Measurements from ENCODE around the gene PLAA. TPM values are rescaled to one million over a fixed set of nuclear protein-coding genes. Genes with fewer than 3 reads are reported as not detected.

The PLAA gene
- total and polyA plus RNA-seq, 2 donors: 19.0 to 28.2 TPM

DNA sequence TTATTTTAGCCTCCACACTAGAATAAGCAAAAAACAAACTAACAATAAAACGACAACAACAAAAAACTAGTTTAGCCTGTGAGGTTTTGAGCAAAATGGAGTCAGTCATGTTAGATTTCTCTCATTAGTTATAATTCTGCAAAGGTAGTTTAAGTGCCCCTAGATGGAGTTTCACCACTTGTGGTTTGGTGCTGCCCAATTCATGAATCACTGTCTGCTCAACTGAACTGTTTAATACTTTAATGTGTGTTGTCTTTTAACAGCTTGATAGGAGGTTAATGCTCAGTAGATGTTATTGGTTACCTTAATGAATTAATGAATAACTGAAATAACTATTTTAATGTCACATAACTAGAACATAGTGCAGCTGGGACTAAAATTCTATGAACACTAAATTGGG is 3.5 kb upstream of the PLAA start:
- no peak overlapping the region for H3K27ac ChIP-seq (ENCODE audit: low read depth)
- no peak for DNase-seq (ENCODE audit: extremely low spot score)
- H3K4me3 ChIP-seq (ENCODE audit: low read depth, low read length): no peak overlapping the region
- H3K36me3 ChIP-seq (ENCODE audit: insufficient read depth): no peaks in the 10 kb centered on the region
- no peaks in the 10 kb centered on the region for H3K4me1 ChIP-seq (ENCODE audit: insufficient read depth)
- 92% methylated on average over 1 of the region's 1 CpG for WGBS

DNA sequence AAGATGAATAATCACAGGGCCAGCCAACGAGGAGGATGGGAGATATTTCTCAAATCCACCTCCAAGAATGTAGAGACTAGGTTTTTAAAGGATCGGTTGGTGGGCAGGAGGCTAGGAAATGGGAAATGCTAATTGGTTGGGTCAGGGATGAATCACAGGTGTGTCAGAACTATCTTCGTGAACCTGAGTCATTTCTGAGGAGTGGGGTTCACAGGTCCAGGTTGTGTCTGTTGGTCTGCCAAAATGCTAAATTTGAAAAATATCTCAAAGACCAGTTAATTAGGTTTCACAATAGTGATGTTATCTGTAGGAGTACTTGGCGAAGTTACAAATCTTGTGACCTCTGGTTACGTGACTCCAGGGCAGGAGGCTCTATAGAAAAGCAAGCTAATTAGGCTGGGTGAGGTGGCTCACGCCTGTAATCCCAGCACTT is 2.6 kb upstream of the PLAA start:
- Histone ChIP-seq H3K27ac (ENCODE audit: low read depth) (no peak overlapping the region), H3K4me3 (ENCODE audit: low read depth, low read length) (no peak overlapping the region), H3K4me1 (ENCODE audit: insufficient read depth) (peaks cover 2% of the 10 kb centered on the region), H3K36me3 (ENCODE audit: insufficient read depth) (no peaks in the 10 kb centered on the region)
- 74% methylated on average over 6 of the region's 6 CpGs for WGBS
- DNase-seq (ENCODE audit: extremely low spot score): no peak

DNA sequence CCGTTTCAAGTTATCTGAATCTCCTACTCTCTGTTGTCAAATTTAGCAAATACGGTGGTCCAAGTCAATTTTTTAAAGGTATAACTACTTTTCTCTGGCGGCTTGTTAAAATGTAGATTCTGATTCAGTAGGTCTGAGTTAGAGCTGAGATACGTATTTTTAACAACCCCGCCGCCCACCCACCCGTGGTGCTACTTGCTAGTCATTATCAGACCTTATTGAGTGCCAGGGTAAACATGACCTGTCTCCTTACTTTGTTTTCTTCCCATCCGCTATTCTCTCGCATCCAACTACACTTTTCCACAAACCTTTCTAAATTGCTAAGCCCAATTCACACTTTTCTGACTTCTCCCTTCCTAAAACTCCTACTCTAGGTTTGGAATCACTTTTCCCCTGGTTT is 694 bp upstream of the PLAA start:
- no peak overlapping the region for H3K27ac ChIP-seq (ENCODE audit: low read depth)
- no peak for DNase-seq (ENCODE audit: extremely low spot score)
- WGBS: under 1% methylated on average over 9 of the region's 9 CpGs
- peaks cover 2% of the 10 kb centered on the region for H3K36me3 ChIP-seq (ENCODE audit: insufficient read depth)
- peaks cover 4% of the 10 kb centered on the region for H3K4me1 ChIP-seq (ENCODE audit: insufficient read depth)
- peak overlapping the region; percentile 93 for H3K4me3 ChIP-seq (ENCODE audit: low read depth, low read length)

DNA sequence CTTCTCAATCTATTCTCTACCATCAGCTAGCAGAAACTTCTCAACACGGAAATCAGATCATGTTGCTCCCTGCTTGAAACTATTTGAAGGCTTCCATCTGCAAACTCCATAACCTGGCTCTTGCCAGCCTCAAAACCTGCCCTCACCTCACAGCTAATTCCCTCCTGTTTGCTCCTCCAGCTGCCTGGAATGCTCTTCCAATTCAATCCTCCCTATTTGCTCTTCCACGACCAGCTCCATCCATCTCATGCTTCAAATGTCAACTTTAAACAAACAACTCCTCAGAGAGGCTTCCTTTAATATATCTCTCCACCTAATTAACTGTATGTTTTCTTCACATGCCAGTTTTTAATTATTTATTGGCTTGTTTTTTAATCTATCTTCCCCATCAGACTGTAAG is 1.5 kb downstream of the PLAA start:
- H3K4me1 ChIP-seq (ENCODE audit: insufficient read depth): peaks cover 4% of the 10 kb centered on the region
- peak overlapping the region; percentile 93 for H3K4me3 ChIP-seq (ENCODE audit: low read depth, low read length)
- 27% methylated on average over 2 of the region's 2 CpGs for WGBS
- no peak overlapping the region for H3K27ac ChIP-seq (ENCODE audit: low read depth)
- DNase-seq (ENCODE audit: extremely low spot score): no peak
- peaks cover 2% of the 10 kb centered on the region for H3K36me3 ChIP-seq (ENCODE audit: insufficient read depth)

DNA sequence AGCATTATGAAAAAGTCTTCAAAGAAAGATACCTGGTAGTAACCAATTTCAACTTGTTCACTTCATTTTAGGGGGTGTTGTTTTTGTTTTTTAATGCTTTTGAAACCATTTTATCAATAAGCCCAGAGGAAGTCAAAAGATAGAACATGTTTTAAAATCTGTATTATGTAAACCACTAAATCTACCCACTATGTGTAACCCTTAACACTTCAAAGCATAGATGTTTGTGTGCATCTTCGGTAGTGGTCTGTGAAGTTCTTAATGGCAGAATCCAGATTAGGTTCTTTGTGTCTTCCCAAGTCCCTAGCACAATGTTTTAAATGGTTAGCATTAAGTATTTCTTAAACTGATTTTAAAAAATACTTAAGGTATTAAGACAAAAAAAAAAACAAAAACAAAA is 6.3 kb downstream of the PLAA start:
- Histone ChIP-seq H3K36me3 (ENCODE audit: insufficient read depth) (peaks cover 2% of the 10 kb centered on the region), H3K4me3 (ENCODE audit: low read depth, low read length) (no peak overlapping the region), H3K4me1 (ENCODE audit: insufficient read depth) (peaks cover 4% of the 10 kb centered on the region), H3K27ac (ENCODE audit: low read depth) (no peak overlapping the region)
- WGBS: 93% methylated on average over 1 of the region's 1 CpG
- DNase-seq (ENCODE audit: extremely low spot score): no peak

DNA sequence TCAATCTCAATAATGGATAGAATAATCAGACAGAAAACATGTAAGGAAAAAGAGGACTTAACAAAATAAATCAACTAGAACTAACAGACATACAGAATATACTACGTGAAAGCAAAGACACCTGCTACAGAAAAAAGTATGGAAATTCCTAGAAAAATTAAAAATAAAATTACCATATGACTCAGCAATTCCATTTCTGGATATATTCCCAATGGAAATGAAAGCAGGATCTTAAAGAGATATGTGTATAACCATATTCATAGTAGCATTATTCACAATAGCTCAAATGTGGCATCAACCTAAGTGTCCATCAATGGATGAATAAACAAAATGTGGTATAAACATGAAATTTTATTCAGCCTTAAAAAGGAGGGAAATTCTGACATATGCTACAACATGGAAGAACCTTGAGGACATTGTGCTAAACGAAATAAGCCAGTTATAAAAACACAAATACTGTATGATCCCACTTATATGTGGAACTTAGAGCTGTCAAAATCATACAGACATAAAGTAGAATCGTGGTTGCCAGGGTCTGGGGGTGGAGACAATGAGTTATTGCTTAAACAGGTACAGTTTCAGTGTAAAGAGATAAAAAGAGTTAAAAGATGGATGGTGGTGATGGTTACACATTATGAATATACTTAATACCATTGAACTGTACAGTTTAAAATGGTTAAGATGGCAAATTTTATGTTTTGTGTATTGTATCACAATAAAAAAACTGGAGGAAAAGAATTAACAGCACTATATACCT is 6.9 kb downstream of the PLAA start:
- peaks cover 2% of the 10 kb centered on the region for H3K36me3 ChIP-seq (ENCODE audit: insufficient read depth)
- no peak overlapping the region for H3K27ac ChIP-seq (ENCODE audit: low read depth)
- H3K4me3 ChIP-seq (ENCODE audit: low read depth, low read length): no peak overlapping the region
- DNase-seq (ENCODE audit: extremely low spot score): no peak
- 83% methylated on average over 3 of the region's 3 CpGs for WGBS
- H3K4me1 ChIP-seq (ENCODE audit: insufficient read depth): peaks cover 2% of the 10 kb centered on the region

DNA sequence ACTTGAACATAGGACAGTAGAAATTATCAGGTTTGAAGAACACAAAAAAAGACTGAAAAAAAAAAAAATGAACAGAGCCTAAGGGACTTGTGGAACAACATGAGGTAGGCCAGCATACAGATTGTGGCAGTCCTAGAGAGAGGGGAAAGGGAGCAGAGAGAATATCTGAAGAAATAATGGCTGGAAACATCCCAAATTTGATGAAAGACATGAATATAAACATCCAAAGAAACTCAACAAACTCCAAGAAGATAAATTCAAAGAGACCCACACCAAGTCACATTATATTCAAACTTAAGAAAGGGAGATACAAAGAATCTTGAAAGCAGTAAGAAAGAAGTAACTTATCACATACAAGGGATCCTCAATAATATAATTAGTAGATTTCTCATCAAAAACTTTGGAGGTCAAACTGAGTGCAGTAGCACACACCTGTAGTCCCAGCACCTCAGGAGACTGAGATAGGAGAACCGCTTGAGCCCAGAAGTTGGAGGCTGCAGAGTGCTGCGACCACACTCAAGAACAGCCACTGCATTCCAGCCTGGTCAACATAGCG is 9.1 kb downstream of the PLAA start:
- H3K36me3 ChIP-seq (ENCODE audit: insufficient read depth): no peaks in the 10 kb centered on the region
- H3K4me3 ChIP-seq (ENCODE audit: low read depth, low read length): no peak overlapping the region
- 99% methylated on average over 3 of the region's 3 CpGs for WGBS
- H3K27ac ChIP-seq (ENCODE audit: low read depth): no peak overlapping the region
- no peaks in the 10 kb centered on the region for H3K4me1 ChIP-seq (ENCODE audit: insufficient read depth)
- DNase-seq (ENCODE audit: extremely low spot score): no peak

DNA sequence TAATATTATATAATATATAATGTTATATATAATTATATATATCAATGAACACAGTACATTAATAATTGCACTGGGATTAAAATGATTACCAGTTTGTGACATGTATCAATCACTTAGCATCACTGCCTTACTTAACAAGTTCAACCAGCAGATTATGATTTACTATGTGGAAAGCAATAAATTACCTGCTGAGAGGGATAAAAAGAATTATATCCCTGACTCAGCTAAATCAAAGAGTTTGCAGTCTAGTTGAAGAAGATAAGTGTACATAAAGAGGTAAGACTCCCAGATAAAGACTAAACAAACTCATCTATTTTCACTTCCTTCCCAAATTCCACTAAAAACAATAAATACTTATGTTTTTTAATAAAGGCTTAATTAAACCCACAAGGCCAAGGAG is 11.2 kb downstream of the PLAA start:
- H3K36me3 ChIP-seq (ENCODE audit: insufficient read depth): no peaks in the 10 kb centered on the region
- no peak overlapping the region for H3K27ac ChIP-seq (ENCODE audit: low read depth)
- H3K4me3 ChIP-seq (ENCODE audit: low read depth, low read length): no peak overlapping the region
- H3K4me1 ChIP-seq (ENCODE audit: insufficient read depth): no peaks in the 10 kb centered on the region
- no peak for DNase-seq (ENCODE audit: extremely low spot score)

DNA sequence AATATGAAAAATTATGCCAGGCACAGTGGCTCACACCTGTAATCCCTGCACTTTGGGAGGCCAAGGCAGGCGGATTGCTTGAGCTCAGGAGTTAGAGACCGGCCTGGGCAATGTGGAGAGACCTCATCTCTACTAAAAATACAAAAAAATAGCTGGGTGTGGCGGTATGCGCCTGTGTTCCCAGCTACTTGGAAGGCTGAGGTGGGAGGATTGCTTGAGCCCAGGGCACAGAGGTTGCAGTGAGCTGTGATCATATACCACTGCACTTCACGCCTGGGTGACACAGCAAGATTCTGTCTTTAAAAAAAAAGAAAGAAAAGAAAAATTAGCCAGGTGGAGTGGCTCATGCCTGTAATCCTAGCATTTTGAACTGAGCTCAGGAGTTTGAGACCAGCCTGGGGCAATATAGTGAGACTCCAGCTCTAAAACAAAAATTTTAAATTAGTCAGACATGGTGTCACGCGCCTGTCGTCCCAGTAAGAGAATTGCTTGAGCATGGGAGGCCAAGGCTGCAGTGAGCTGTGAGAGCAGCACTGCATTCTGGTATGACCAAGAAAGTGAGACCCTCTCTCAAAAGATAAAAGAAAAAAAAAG is 18.0 kb downstream of the PLAA start:
- DNase-seq (ENCODE audit: extremely low spot score): no peak
- no peaks in the 10 kb centered on the region for H3K4me1 ChIP-seq (ENCODE audit: insufficient read depth)
- 83% methylated on average over 8 of the region's 8 CpGs for WGBS
- no peak overlapping the region for H3K4me3 ChIP-seq (ENCODE audit: low read depth, low read length)
- H3K36me3 ChIP-seq (ENCODE audit: insufficient read depth): peaks cover 2% of the 10 kb centered on the region
- H3K27ac ChIP-seq (ENCODE audit: low read depth): no peak overlapping the region

DNA sequence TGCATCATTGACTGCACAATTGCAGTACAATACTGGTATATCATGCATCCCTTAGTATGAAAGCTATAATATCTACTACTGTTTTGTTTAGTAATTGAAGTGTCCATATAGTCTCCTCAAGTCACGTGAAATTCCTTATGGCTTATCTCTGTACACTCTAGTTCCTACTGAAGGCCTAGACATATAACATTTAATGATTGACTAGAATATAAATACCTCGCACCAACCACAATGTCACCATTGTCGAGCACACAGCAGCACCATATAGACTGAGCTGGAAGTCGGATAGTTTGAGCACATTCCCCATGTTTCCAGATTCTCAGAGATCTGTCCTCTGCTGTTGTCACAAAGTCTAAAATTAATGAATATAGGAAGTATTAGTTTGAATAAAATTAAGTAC is 21.4 kb downstream of the PLAA start:
- Histone ChIP-seq H3K4me3 (ENCODE audit: low read depth, low read length) (no peak overlapping the region), H3K36me3 (ENCODE audit: insufficient read depth) (peaks cover 8% of the 10 kb centered on the region), H3K4me1 (ENCODE audit: insufficient read depth) (no peaks in the 10 kb centered on the region), H3K27ac (ENCODE audit: low read depth) (no peak overlapping the region)
- WGBS: 90% methylated on average over 4 of the region's 4 CpGs
- no peak for DNase-seq (ENCODE audit: extremely low spot score)

DNA sequence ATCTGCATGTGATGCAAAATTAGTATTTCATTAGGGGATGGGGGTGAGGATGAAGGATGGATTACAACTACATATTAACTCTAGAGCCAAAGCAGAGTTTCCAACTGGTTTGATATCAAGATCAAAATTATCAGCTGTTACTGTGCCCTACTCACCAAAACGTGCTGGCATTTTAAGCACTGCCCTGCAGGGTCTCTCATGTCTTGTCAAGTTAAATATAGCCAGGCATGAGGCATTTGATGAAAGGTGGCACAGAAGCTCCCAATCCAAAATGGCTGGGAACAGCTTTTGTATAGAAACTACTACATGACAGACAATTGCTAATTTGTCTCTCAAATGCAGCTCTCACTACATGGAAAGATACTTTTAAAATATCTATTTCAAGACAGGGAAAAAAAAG is 27.3 kb downstream of the PLAA start:
- Histone ChIP-seq H3K27ac (ENCODE audit: low read depth) (no peak overlapping the region), H3K4me1 (ENCODE audit: insufficient read depth) (no peaks in the 10 kb centered on the region), H3K36me3 (ENCODE audit: insufficient read depth) (peaks cover 7% of the 10 kb centered on the region), H3K4me3 (ENCODE audit: low read depth, low read length) (no peak overlapping the region)
- no peak for DNase-seq (ENCODE audit: extremely low spot score)
- 32% methylated on average over 1 of the region's 1 CpG for WGBS

DNA sequence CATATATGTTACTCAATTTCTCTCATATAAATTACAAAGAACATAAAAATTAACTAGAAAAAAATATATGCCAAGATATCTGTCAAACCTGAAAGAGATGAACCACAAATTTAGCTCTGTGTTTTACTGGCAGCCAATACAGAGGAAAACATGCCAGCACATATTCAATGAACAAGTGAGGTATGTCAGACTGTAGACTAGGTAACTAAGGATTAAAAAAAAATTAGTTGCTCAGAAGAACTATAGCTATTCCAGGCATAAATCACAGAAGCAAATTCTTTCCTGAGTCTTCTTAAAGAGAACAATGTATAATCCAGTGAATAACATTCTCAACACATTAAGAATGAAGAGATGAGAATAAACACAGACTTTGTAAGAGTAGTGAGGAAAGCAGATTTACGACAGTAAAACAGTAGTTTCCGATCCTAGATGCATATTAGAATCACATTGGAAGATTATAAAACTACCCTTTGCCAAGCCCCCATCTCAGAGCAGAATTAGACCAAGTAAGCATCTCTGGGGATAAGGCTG is 33.8 kb downstream of the PLAA start:
- no peak for DNase-seq (ENCODE audit: extremely low spot score)
- H3K36me3 ChIP-seq (ENCODE audit: insufficient read depth): peaks cover 1% of the 10 kb centered on the region
- no peaks in the 10 kb centered on the region for H3K4me1 ChIP-seq (ENCODE audit: insufficient read depth)
- WGBS: 91% methylated on average over 2 of the region's 2 CpGs
- no peak overlapping the region for H3K27ac ChIP-seq (ENCODE audit: low read depth)
- H3K4me3 ChIP-seq (ENCODE audit: low read depth, low read length): no peak overlapping the region

DNA sequence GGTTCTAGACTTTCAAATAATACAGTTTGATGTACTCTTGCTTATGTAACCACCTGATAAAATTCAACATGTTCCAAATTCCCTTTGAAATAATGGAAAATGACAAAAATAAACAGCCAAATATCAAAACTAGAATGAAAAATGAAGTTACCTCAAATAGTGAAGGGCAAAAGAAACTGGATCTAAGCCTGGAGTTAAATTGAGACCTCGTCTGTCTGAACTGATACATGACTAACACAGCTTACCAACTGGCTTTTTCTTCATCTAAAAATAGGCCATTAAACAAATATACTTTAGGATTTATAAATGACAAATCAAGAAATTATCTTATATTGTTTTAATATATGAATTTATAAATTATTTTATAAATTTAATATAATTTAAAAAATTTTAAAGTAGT is 42.4 kb downstream of the PLAA start:
- no peaks in the 10 kb centered on the region for H3K4me1 ChIP-seq (ENCODE audit: insufficient read depth)
- no peak overlapping the region for H3K27ac ChIP-seq (ENCODE audit: low read depth)
- DNase-seq (ENCODE audit: extremely low spot score): no peak
- H3K4me3 ChIP-seq (ENCODE audit: low read depth, low read length): no peak overlapping the region
- WGBS: 84% methylated on average over 1 of the region's 1 CpG
- peaks cover 2% of the 10 kb centered on the region for H3K36me3 ChIP-seq (ENCODE audit: insufficient read depth)

DNA sequence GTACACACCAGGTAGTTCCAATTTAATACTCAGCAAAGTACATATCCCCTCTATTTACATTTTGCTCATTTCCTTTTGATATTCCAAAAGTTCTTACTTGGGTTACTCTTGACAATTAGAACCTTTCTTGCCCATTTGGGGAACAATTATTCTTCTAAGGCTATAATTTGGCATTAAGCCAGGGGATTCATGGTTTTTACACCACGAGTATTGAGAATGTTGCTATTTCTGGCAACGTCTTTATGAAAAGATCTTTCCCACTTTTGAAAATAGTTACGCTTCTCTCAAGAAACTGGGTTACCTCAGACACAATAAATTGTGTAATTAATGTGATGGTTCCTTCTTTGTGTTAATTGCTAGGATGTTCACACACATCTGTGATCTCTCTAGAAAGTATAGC is 43.0 kb downstream of the PLAA start:
- Histone ChIP-seq H3K27ac (ENCODE audit: low read depth) (no peak overlapping the region), H3K36me3 (ENCODE audit: insufficient read depth) (peaks cover 2% of the 10 kb centered on the region), H3K4me1 (ENCODE audit: insufficient read depth) (no peaks in the 10 kb centered on the region), H3K4me3 (ENCODE audit: low read depth, low read length) (no peak overlapping the region)
- WGBS: 68% methylated on average over 3 of the region's 3 CpGs
- no peak for DNase-seq (ENCODE audit: extremely low spot score)
